Adrenal gland (tissue), 12 donors: Measurements from ENCODE around the gene TMED6. TPM values are rescaled to one million over a fixed set of nuclear protein-coding genes. Genes with fewer than 3 reads are reported as not detected.

Experiments
- DNase-seq, 7 donors: peaks; one replicate each; pipeline ENCODE4 v3.0.0-alpha.2; 2019 to 2020
- H3K27ac ChIP-seq, 5 donors: fragments of 200-600 bp; sonication (generic) in 4 of 5; 1 replicate in 3 of 5; 2 replicates in 2 of 5; pipeline versions ENCODE4 v1.5.1 to v1.8.0; 2016 to 2020; ENCODE audit warnings: mild to moderate bottlenecking in 1 of 5
- H3K27me3 ChIP-seq: fragments of 200-600 bp; 2 replicates; pipeline ENCODE4 v1.8.0; 2021
- H3K36me3 ChIP-seq, 2 donors: fragments of 200-600 bp; replicated peaks in 1 of 2; 1 replicate in 1 of 2; 2 replicates in 1 of 2; pipeline versions ENCODE4 v1.5.1 to v1.8.0; 2018 to 2022
- H3K4me1 ChIP-seq, 2 donors: fragments of 200-600 bp; replicated peaks in 1 of 2; 1 replicate in 1 of 2; 2 replicates in 1 of 2; pipeline versions ENCODE4 v1.5.1 to v1.8.0; 2018 to 2021
- H3K4me3 ChIP-seq, 4 donors: fragments of 200-600 bp; sonication (generic) in 3 of 4; one replicate each; pipeline ENCODE4 v1.5.1; 2016 to 2018
- H3K9me3 ChIP-seq, 3 donors: fragments of 200-600 bp; sonication (generic) in 1 of 3; replicated peaks in 1 of 3; 1 replicate in 2 of 3; 2 replicates in 1 of 3; pipeline versions ENCODE4 v1.5.1 to v1.8.0; 2016 to 2021
- CTCF ChIP-seq, 6 experiments: fragments of 450-650 bp in 4 of 6; fragments of 200-600 bp in 2 of 6; sonication (generic) in 1 of 6; IDR thresholded peaks; 1 replicate in 5 of 6; 2 replicates in 1 of 6; pipeline versions ENCODE4 v1.5.1 to v1.8.0; 2016 to 2021; ENCODE audit warnings: antibody characterized with exemption in 6 of 6, mild to moderate bottlenecking in 2 of 6, moderate library complexity in 1 of 6
- POLR2A ChIP-seq, 2 donors: fragments of 450-650 bp; IDR thresholded peaks; one replicate each; pipeline ENCODE4 v1.6.1; 2017; ENCODE audit warnings: antibody characterized with exemption in 2 of 2, mild to moderate bottlenecking in 2 of 2, moderate library complexity in 1 of 2
- WGBS, 4 donors: extraction: QIAGEN DNeasy Blood & Tissue Kit in 2 of 4; methylation state at CpG; one replicate each; pipeline versions ENCODE4 v1.1.5 to v1.1.7; 2013 to 2017; 5-methylcytosine and 5-hydroxymethylcytosine counted together
- intact Hi-C, 2 donors: fragments of 100-400 bp; cut with DNase I; formaldehyde crosslinking; loops; one replicate each; pipeline versions ENCODE4 v1.14.1 to v1.15.0; 2022 to 2023
- polyA plus RNA-seq, 3 donors: library from polyadenylated mRNA; stranded (reverse); fragments of 200-250 nt in 2 of 3; fragments of 350-450 nt in 1 of 3; fragmentation: Illumina TruSeq in 1 of 3; extraction: RNeasy Lipid Tissue Mini Kit (QIAGEN cat#74804) in 1 of 3; gene quantifications; one replicate each; pipeline ENCODE4 v1.2.3, GENCODE V29; 2013 to 2014
- total RNA-seq, 9 donors: library from RNA; depleted of rRNA in 4 of 9; stranded (reverse); fragments of >200 nt in 4 of 9; fragments of 120-200 nt in 1 of 9; fragmentation: NEBNext Ultra II Directional in 1 of 9; extraction: Animal tissue kit (Norgen Biotek cat#: 25700) in 1 of 9; gene quantifications; one replicate each; pipeline versions ENCODE4 v1.1.0 to v1.2.4, GENCODE V29; 2013 to 2023
- donor health status: healthy with polysubstance abuse.
- donor health status: Bipolar disorder and iron deficiency.
- donor health status: DM: yes; HTN: yes; CAD: no.
- donor health status: DM: no; HTN: no; CAD: no.
- donor health status: DM: no; HTN: no; CAD: no.
- donor health status: DM: yes; HTN: yes; CAD: no.

The TMED6 gene
- total and polyA plus RNA-seq, 12 donors: 0.22 to 2.5 (median 0.42) TPM; not detected in 5

GRCh38 chr16:69384974-69385373 lies 33.4 kb upstream of the TMED6 start:
- 3 to 4% (median 4%) methylated on average over 6 of the region's 6 CpGs for WGBS, 4 donors
- intact Hi-C loops: no loop called here
- Histone ChIP-seq H3K27ac (peak overlapping the region; percentile 30 to 100 (median 85)), H3K27me3 (no peaks in the 10 kb centered on the region), H3K4me3 (peak overlapping the region in 3 of 4 donors; percentile 35 to 83 (median 48)), H3K4me1 (peaks cover 12 to 20% of the 10 kb centered on the region in 2 donors), H3K36me3 (peaks cover 0 to 35% of the 10 kb centered on the region in 2 donors), H3K9me3 (no peaks in the 10 kb centered on the region)
- no peak for DNase-seq
- TF ChIP-seq CTCF (IDR thresholded peaks at IDR 0.05): no peak
- TF ChIP-seq POLR2A (IDR thresholded peaks at IDR 0.05): no peak

- peaks cover 0 to 52% of the 10 kb centered on the region in 2 donors for H3K36me3 ChIP-seq
- no peaks in the 10 kb centered on the region for H3K27me3 ChIP-seq
- intact Hi-C loops: no loop called here
- no peak overlapping the region for H3K27ac ChIP-seq
- TF ChIP-seq CTCF (IDR thresholded peaks at IDR 0.05) (no peak), POLR2A (IDR thresholded peaks at IDR 0.05) (no peak)
- H3K9me3 ChIP-seq: no peaks in the 10 kb centered on the region
- 98 to 100% (median 99%) methylated on average over 2 of the region's 2 CpGs for WGBS, 4 donors
- no peak for DNase-seq
- no peak overlapping the region for H3K4me3 ChIP-seq
- peaks cover 12 to 27% of the 10 kb centered on the region in 2 donors for H3K4me1 ChIP-seq
Observed at GRCh38 chr16:69382421-69382820, 30.8 kb upstream of the TMED6 start.

- no peaks in the 10 kb centered on the region for H3K27me3 ChIP-seq
- intact Hi-C loops: no loop called here
- TF ChIP-seq CTCF (IDR thresholded peaks at IDR 0.05) (no peak), POLR2A (IDR thresholded peaks at IDR 0.05) (no peak)
- peaks cover 0 to 52% of the 10 kb centered on the region in 2 donors for H3K36me3 ChIP-seq
- peaks cover 12 to 27% of the 10 kb centered on the region in 2 donors for H3K4me1 ChIP-seq
- H3K4me3 ChIP-seq: no peak overlapping the region
- no peak overlapping the region for H3K27ac ChIP-seq
- no peak for DNase-seq
- WGBS, 4 donors: 47 to 56% (median 53%) methylated on average over 2 of the region's 2 CpGs
- H3K9me3 ChIP-seq: no peaks in the 10 kb centered on the region
Observed at GRCh38 chr16:69381231-69381630, 29.6 kb upstream of the TMED6 start.

- H3K4me3 ChIP-seq: no peak overlapping the region
- H3K9me3 ChIP-seq: no peaks in the 10 kb centered on the region
- intact Hi-C loops: no loop called here
- H3K27me3 ChIP-seq: no peaks in the 10 kb centered on the region
- TF ChIP-seq POLR2A (IDR thresholded peaks at IDR 0.05): no peak
- no peak for TF ChIP-seq CTCF (IDR thresholded peaks at IDR 0.05)
- H3K27ac ChIP-seq: no peak overlapping the region
- no peak for DNase-seq
- 29 to 50% (median 45%) methylated on average over 1 of the region's 1 CpG for WGBS, 4 donors
- peaks cover 0 to 51% of the 10 kb centered on the region in 2 donors for H3K36me3 ChIP-seq
- H3K4me1 ChIP-seq: peaks cover under 1 to 15% of the 10 kb centered on the region in 2 donors
Observed at GRCh38 chr16:69378760-69379159, 27.2 kb upstream of the TMED6 start.
